ENCODE results near the gene CXorf65. TPM values are rescaled to one million over a fixed set of nuclear protein-coding genes. Genes with fewer than 3 reads are reported as not detected.

The CXorf65 gene
- total RNA-seq, 1 experiment from 2014 or later, result not detected

DNA sequence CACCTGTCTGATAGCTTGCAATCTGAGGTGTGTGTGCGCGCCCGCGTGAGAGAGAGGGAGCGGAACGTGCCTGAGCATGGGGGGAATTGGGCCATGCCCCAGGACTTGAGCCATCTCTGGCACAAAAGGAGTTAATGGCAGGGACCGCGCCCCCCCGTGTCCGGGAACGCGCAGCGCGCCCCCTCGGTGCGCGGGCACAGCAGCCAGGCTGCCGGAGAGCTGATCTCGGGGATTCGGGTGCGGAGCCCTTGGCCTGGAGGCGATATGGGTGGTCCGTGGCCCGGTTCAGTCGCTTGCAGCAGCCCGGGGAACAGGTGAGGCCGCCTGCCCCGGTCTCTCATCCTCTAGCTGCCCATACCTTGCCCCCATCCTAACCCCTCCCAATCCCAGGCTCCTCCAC is 38.1 kb upstream of the CXorf65 start, which contains the start of gene NLGN3:
Gene NLGN3, plus strand, starts transcription at position 191 of the 400 bp plus-strand sequence. CDS start 2,909 bp downstream, outside the sequence.
- Histone ChIP-seq H3K4me3 (ENCODE audit: low read depth, low read length) (no peak within 1 kb of the TSS; the same call in 1 of the 2 replicates), H3K4me1 (no peaks in the 10 kb centered on the region), H3K27me3 (replicated peaks; ENCODE audit: control insufficient read depth, insufficient read depth, low read length) (no peaks in the 10 kb centered on the region), H3K36me3 (ENCODE audit: control insufficient read depth, insufficient read depth, low read length) (no peaks in the 10 kb centered on the region; the same call in 1 of the 2 replicates), H3K9me3 (no peaks in the 10 kb centered on the region)
- TF ChIP-seq, protein P1, sequence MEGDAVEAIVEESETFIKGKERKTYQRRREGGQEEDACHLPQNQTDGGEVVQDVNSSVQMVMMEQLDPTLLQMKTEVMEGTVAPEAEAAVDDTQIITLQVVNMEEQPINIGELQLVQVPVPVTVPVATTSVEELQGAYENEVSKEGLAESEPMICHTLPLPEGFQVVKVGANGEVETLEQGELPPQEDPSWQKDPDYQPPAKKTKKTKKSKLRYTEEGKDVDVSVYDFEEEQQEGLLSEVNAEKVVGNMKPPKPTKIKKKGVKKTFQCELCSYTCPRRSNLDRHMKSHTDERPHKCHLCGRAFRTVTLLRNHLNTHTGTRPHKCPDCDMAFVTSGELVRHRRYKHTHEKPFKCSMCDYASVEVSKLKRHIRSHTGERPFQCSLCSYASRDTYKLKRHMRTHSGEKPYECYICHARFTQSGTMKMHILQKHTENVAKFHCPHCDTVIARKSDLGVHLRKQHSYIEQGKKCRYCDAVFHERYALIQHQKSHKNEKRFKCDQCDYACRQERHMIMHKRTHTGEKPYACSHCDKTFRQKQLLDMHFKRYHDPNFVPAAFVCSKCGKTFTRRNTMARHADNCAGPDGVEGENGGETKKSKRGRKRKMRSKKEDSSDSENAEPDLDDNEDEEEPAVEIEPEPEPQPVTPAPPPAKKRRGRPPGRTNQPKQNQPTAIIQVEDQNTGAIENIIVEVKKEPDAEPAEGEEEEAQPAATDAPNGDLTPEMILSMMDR (IDR thresholded peaks at IDR 0.05; ENCODE audit: insufficient read depth in 1 of 2, low read depth in 1 of 2, low read length in 1 of 2, severe bottlenecking in 1 of 2, unreplicated experiment in 1 of 2), result no peak
- Mint-ChIP-seq H3K4me3 (ENCODE audit: unreplicated experiment) (peak within 1 kb of the TSS; percentile 63), H3K36me3 (ENCODE audit: insufficient read depth, unreplicated experiment) (peaks cover 19% of the 10 kb centered on the region), H3K4me1 (ENCODE audit: low read depth, unreplicated experiment) (no peaks in the 10 kb centered on the region), H3K9me3 (ENCODE audit: unreplicated experiment) (no peaks in the 10 kb centered on the region), H3K27ac (ENCODE audit: unreplicated experiment) (no peak within 1 kb of the TSS), H3K27me3 (ENCODE audit: insufficient read depth, unreplicated experiment) (no peaks in the 10 kb centered on the region)
- BruUV-seq (replicated peaks), result no TSS peak
- CTCF ChIA-PET, result no interaction called here
- DNase-seq, result no peak
- intact Hi-C loops (cut with micrococcal nuclease; ENCODE audit: unreplicated experiment), result no loop called here
- POLR2A ChIA-PET, result no interaction called here

DNA sequence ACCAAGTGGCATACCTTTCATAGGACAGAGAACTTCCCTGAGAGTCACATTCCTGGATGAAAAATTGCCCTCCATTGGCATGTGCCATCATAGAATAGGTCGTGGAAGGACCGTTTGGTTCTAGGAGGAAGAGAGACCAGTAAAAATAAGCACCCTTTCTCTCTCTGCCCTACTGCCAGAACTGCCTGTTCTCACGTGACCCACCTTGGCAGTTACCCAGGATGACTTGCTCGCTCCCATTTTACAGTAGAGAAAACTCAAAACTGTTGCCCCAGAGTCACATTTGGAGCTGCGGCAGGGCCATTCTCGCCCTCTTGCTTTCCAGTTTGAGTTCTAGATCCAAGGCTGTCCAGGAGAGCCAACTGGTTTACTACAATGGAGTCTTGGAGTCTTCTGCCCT is 37.0 kb upstream of the CXorf65 start:
- Histone ChIP-seq H3K4me3 (ENCODE audit: low read depth, low read length) (no peak overlapping the region), H3K27me3 (replicated peaks; ENCODE audit: control insufficient read depth, insufficient read depth, low read length) (no peaks in the 10 kb centered on the region), H3K9me3 (no peaks in the 10 kb centered on the region), H3K36me3 (ENCODE audit: control insufficient read depth, insufficient read depth, low read length) (no peaks in the 10 kb centered on the region; the same call in 1 of the 2 replicates), H3K4me1 (no peaks in the 10 kb centered on the region)
- H3K27me3 Mint-ChIP-seq (ENCODE audit: insufficient read depth, unreplicated experiment), result no peaks in the 10 kb centered on the region
- no peak overlapping the region for H3K27ac Mint-ChIP-seq (ENCODE audit: unreplicated experiment)
- H3K9me3 Mint-ChIP-seq (ENCODE audit: unreplicated experiment), result no peaks in the 10 kb centered on the region
- TF ChIP-seq, protein P1 (IDR thresholded peaks at IDR 0.05; ENCODE audit: insufficient read depth in 1 of 2, low read depth in 1 of 2, low read length in 1 of 2, severe bottlenecking in 1 of 2, unreplicated experiment in 1 of 2), result no peak
- no peaks in the 10 kb centered on the region for H3K4me1 Mint-ChIP-seq (ENCODE audit: low read depth, unreplicated experiment)
- CTCF ChIA-PET, result no interaction called here
- intact Hi-C loops (cut with micrococcal nuclease; ENCODE audit: unreplicated experiment), result no loop called here
- H3K4me3 Mint-ChIP-seq (ENCODE audit: unreplicated experiment), result no peak overlapping the region
- no TSS peak for BruUV-seq (replicated peaks)
- POLR2A ChIA-PET, result no interaction called here
- H3K36me3 Mint-ChIP-seq (ENCODE audit: insufficient read depth, unreplicated experiment), result peaks cover 28% of the 10 kb centered on the region
- no peak for DNase-seq

DNA sequence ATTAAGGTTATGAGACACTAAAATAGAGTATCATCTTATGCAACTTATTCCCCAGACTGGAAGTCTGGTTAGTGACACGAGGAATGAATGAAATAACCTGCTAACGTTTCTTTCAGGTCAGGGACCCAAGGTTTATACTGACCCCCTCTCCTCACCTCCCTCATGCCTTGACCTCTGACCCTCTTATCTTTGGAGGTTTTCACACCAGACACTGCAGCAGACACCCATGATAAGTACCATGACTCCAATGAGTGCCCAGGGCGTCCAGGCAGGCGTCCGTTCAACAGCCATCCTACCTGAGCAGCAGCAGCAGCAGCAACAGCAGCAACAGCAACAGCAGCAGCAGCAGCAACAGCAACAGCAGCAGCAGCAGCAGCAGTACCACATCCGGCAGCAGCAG is 33.9 kb upstream of the CXorf65 start:
- Mint-ChIP-seq H3K4me3 (ENCODE audit: unreplicated experiment) (no peak overlapping the region), H3K27ac (ENCODE audit: unreplicated experiment) (no peak overlapping the region), H3K9me3 (ENCODE audit: unreplicated experiment) (no peaks in the 10 kb centered on the region), H3K4me1 (ENCODE audit: low read depth, unreplicated experiment) (no peaks in the 10 kb centered on the region), H3K27me3 (ENCODE audit: insufficient read depth, unreplicated experiment) (no peaks in the 10 kb centered on the region), H3K36me3 (ENCODE audit: insufficient read depth, unreplicated experiment) (peaks cover 42% of the 10 kb centered on the region)
- H3K9me3 ChIP-seq, result no peaks in the 10 kb centered on the region
- DNase-seq, result no peak
- intact Hi-C loops (cut with micrococcal nuclease; ENCODE audit: unreplicated experiment), result no loop called here
- POLR2A ChIA-PET, result no interaction called here
- no peak overlapping the region for H3K4me3 ChIP-seq (ENCODE audit: low read depth, low read length)
- TF ChIP-seq, protein P1 (IDR thresholded peaks at IDR 0.05; ENCODE audit: insufficient read depth in 1 of 2, low read depth in 1 of 2, low read length in 1 of 2, severe bottlenecking in 1 of 2, unreplicated experiment in 1 of 2), result no peak
- H3K27me3 ChIP-seq (replicated peaks; ENCODE audit: control insufficient read depth, insufficient read depth, low read length), result no peaks in the 10 kb centered on the region
- no TSS peak for BruUV-seq (replicated peaks)
- H3K4me1 ChIP-seq, result no peaks in the 10 kb centered on the region
- CTCF ChIA-PET, result no interaction called here
- peaks cover 2% of the 10 kb centered on the region for H3K36me3 ChIP-seq (ENCODE audit: control insufficient read depth, insufficient read depth, low read length)
